Thyroid gland (tissue), 4 donors: Measurements from ENCODE around the gene SP1. TPM values are rescaled to one million over a fixed set of nuclear protein-coding genes. Genes with fewer than 3 reads are reported as not detected.
"Not testable (repeated sequence)": the region's sequence is repeated elsewhere in the genome, so short reads cannot be mapped to it uniquely, and the experiment has no call there.

Experiments
- DNase-seq, 2 donors: peaks; one replicate each; pipeline ENCODE4 v3.0.0-alpha.2; 2019
- H3K27ac ChIP-seq, 3 donors: fragments of 200-600 bp; sonication (generic); 1 replicate in 2 of 3; 2 replicates in 1 of 3; pipeline ENCODE4 v1.5.1; 2016 to 2019; ENCODE audit warnings: mild to moderate bottlenecking in 1 of 3, moderate library complexity in 1 of 3
- H3K27me3 ChIP-seq: fragments of 200-600 bp; sonication (generic); one replicate; pipeline ENCODE4 v1.5.1; 2019
- H3K36me3 ChIP-seq, 2 donors: fragments of 200-600 bp; sonication (generic); one replicate each; pipeline ENCODE4 v1.5.1; 2016 to 2019
- H3K4me1 ChIP-seq, 2 donors: fragments of 200-600 bp; sonication (generic); one replicate each; pipeline ENCODE4 v1.5.1; 2017 to 2019
- H3K4me3 ChIP-seq, 3 donors: fragments of 200-600 bp; sonication (generic); replicated peaks in 1 of 3; 1 replicate in 2 of 3; 2 replicates in 1 of 3; pipeline ENCODE4 v1.5.1; 2016; ENCODE audit warnings: mild to moderate bottlenecking in 1 of 3
- H3K9me3 ChIP-seq: fragments of 200-600 bp; sonication (generic); one replicate; pipeline ENCODE4 v1.5.1; 2017
- POLR2A ChIP-seq, 2 donors: fragments of 450-650 bp; IDR thresholded peaks; one replicate each; pipeline ENCODE4 v1.6.1; 2017; ENCODE audit warnings: antibody characterized with exemption in 2 of 2, mild to moderate bottlenecking in 2 of 2, moderate library complexity in 1 of 2
- WGBS, 2 donors: methylation state at CpG; one replicate each; pipeline ENCODE4 v1.1.5; 2017; 5-methylcytosine and 5-hydroxymethylcytosine counted together
- intact Hi-C: fragments of 100-400 bp; cut with DNase I; formaldehyde crosslinking; loops from one replicate; pipeline ENCODE4 v1.15.1; 2023
- total RNA-seq, 4 donors: library from RNA; depleted of rRNA; stranded (reverse); fragments of >200 nt; gene quantifications; one replicate each; pipeline ENCODE4 v1.2.3, GENCODE V29; 2016
- TF ChIP-seq, protein P1 (sequence below), 6 experiments: fragments of 200-600 bp in 3 of 6; fragments of 450-650 bp in 3 of 6; sonication (generic) in 3 of 6; IDR thresholded peaks; one replicate each; pipeline ENCODE4 v1.5.1; 2016 to 2019; ENCODE audit warnings: antibody characterized with exemption in 6 of 6, mild to moderate bottlenecking in 2 of 6, inconsistent platforms in 1 of 6, moderate library complexity in 1 of 6

Gene SP1
- total RNA-seq, 4 donors from 2014 or later: 55.9 to 73.1 (median 67.7) TPM

DNA sequence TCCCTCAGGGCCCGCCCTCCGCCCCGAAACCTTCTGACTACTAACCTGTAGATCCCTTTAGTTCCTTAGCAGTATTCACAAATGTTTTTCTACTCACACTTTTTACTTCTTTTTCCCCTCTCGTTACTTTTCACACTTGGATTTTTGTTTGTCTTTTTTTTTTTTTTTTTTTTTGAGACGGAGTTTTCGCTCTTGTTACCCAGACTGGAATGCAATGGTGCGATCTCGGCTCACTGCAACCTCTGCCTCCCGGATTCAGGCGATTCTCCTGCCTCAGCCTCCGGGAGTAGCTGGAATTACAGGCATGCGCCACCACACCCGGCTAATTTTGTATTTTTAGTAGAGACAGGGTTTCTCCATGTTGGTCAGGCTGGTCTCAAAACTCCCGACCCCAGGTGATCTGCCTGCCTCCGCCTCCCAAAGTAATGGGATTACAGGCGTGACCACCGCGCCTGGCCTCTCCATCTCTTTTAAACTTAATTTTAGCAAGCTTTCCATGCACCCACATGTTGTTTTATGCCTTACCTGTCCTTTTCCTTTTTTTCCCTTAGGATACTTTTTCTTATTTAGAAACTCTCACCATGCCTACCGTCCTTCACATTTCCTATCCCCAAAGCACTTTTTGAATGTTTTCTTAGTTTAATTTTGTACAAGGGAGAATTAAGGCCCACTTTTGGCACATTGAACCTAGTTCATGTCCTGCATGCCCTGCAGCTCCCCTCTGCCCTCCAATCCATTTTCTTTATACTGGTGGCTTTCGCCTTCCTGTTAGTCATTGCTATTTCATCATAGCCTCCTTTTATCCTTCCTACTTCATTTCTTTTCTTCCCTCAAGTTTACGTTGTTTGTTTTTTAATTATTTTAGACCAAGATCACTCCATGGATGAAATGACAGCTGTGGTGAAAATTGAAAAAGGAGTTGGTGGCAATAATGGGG, 1.1 kb downstream of the SP1 start:
- intact Hi-C loops: no loop called here
- Histone ChIP-seq H3K4me3 (peak overlapping the region in 2 of 3 donors; percentile 4 to 35), H3K27me3 (no peaks in the 10 kb centered on the region), H3K36me3 (peaks cover 28 to 29% of the 10 kb centered on the region in 2 donors), H3K9me3 (no peaks in the 10 kb centered on the region), H3K27ac (peak overlapping the region; percentile 48 to 84 (median 74)), H3K4me1 (peaks cover 38 to 57% of the 10 kb centered on the region in 2 donors)
- WGBS, 2 donors: 13 to 15% methylated on average over 21 of the region's 21 CpGs
- TF ChIP-seq, protein P1, sequence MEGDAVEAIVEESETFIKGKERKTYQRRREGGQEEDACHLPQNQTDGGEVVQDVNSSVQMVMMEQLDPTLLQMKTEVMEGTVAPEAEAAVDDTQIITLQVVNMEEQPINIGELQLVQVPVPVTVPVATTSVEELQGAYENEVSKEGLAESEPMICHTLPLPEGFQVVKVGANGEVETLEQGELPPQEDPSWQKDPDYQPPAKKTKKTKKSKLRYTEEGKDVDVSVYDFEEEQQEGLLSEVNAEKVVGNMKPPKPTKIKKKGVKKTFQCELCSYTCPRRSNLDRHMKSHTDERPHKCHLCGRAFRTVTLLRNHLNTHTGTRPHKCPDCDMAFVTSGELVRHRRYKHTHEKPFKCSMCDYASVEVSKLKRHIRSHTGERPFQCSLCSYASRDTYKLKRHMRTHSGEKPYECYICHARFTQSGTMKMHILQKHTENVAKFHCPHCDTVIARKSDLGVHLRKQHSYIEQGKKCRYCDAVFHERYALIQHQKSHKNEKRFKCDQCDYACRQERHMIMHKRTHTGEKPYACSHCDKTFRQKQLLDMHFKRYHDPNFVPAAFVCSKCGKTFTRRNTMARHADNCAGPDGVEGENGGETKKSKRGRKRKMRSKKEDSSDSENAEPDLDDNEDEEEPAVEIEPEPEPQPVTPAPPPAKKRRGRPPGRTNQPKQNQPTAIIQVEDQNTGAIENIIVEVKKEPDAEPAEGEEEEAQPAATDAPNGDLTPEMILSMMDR (IDR thresholded peaks at IDR 0.05): no peak
- TF ChIP-seq POLR2A (IDR thresholded peaks at IDR 0.05): no peak
- DNase-seq: no peak

DNA sequence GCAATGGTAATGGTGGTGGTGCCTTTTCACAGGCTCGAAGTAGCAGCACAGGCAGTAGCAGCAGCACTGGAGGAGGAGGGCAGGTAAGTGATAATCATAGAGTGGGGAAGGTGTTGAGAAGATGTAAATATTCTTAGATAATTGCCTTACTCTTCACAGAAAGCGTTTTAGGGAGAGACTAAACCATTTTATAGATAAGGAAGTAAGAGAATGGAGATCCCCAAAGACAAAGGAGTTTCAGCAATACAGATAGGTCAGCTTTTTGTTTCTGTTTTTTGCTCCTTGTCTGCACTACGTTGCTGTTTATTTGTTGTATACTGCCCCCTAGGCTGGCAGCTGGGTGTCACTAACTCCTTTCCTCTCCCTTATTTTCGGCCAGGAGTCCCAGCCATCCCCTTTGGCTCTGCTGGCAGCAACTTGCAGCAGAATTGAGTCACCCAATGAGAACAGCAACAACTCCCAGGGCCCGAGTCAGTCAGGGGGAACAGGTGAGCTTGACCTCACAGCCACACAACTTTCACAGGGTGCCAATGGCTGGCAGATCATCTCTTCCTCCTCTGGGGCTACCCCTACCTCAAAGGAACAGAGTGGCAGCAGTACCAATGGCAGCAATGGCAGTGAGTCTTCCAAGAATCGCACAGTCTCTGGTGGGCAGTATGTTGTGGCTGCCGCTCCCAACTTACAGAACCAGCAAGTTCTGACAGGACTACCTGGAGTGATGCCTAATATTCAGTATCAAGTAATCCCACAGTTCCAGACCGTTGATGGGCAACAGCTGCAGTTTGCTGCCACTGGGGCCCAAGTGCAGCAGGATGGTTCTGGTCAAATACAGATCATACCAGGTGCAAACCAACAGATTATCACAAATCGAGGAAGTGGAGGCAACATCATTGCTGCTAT, 2.0 kb downstream of the SP1 start:
- no peak for TF ChIP-seq POLR2A (IDR thresholded peaks at IDR 0.05)
- TF ChIP-seq, protein P1 (IDR thresholded peaks at IDR 0.05): peak in 5 of 6 experiments; percentile 9 to 41 (median 32)
- H3K4me1 ChIP-seq: peaks cover 43 to 59% of the 10 kb centered on the region in 2 donors
- intact Hi-C loops: no loop called here
- no peak overlapping the region for H3K4me3 ChIP-seq
- DNase-seq: peak; percentile 76 to 77
- no peaks in the 10 kb centered on the region for H3K9me3 ChIP-seq
- H3K27ac ChIP-seq: peak overlapping the region; percentile 48 to 84 (median 74)
- no peaks in the 10 kb centered on the region for H3K27me3 ChIP-seq
- peaks cover 28 to 29% of the 10 kb centered on the region in 2 donors for H3K36me3 ChIP-seq
- 38 to 44% methylated on average over 7 to 8 of the region's 9 CpGs for WGBS, 2 donors

DNA sequence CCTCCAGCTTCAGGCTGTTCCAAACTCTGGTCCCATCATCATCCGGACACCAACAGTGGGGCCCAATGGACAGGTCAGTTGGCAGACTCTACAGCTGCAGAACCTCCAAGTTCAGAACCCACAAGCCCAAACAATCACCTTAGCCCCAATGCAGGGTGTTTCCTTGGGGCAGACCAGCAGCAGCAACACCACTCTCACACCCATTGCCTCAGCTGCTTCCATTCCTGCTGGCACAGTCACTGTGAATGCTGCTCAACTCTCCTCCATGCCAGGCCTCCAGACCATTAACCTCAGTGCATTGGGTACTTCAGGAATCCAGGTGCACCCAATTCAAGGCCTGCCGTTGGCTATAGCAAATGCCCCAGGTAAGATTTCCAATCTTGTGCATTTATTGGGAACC, 3.3 kb downstream of the SP1 start:
- TF ChIP-seq POLR2A (IDR thresholded peaks at IDR 0.05): no peak
- TF ChIP-seq, protein P1 (IDR thresholded peaks at IDR 0.05): no peak
- 63 to 77% methylated on average over 1 to 2 of the region's 2 CpGs for whole genome bisulfite sequencing, 2 donors
- H3K9me3 ChIP-seq: no peaks in the 10 kb centered on the region
- H3K4me1 ChIP-seq: peaks cover 44 to 72% of the 10 kb centered on the region in 2 donors
- no peak for DNase-seq
- H3K36me3 ChIP-seq: peaks cover 28 to 29% of the 10 kb centered on the region in 2 donors
- peak overlapping the region in 1 of 3 donors; percentile 8 for H3K4me3 ChIP-seq
- H3K27ac ChIP-seq: no peak overlapping the region
- intact Hi-C loops: no loop called here
- H3K27me3 ChIP-seq: no peaks in the 10 kb centered on the region

DNA sequence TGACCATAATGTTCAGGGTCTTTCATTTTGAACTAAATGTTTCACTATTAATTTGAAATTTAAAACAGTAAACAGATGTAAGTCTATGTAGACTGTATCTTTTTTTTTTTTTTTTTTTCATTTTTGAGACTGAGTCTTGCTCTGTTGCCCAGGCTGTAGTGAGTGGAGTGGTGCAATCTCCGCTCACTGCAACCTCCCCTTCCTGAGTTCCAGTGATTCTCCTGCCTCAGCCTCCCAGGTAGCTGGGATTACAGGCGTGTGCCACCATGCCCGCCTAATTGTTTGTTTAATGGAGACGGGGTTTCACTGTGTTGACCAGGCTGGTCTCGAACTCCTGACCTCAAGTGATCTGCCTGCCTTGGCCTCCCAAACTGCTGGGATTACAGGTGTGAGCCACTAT, 6.4 kb downstream of the SP1 start:
- H3K4me3 ChIP-seq, H3K9me3 ChIP-seq, intact Hi-C loops, DNase-seq, H3K27ac ChIP-seq, H3K27me3 ChIP-seq: not testable (repeated sequence)
- WGBS, 2 donors: 91 to 96% methylated on average over 5 of the region's 5 CpGs
- Histone ChIP-seq H3K36me3 (peaks cover 28 to 29% of the 10 kb centered on the region in 2 donors), H3K4me1 (peaks cover 55 to 84% of the 10 kb centered on the region in 2 donors)

DNA sequence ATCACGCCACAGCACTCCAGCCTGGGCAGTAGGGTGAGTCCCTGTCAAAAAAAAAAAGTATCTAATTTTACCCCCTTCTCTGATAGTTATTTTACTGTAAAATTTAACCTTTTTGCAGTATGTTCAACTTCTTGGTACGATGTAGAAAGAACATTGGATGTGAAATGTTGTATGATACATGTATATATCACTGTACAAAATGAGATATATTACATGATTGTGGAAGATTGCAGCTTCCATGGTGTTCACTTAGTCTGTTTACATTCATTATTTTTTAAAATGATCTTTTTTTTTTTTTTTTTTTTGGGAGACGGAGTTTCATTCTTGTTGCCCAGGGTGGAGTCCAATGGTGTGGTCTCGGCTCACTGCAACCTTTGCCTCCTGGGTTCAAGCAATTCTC, 9.0 kb downstream of the SP1 start:
- no peaks in the 10 kb centered on the region for H3K27me3 ChIP-seq
- DNase-seq: no peak
- intact Hi-C loops: no loop called here
- peaks cover 11 to 12% of the 10 kb centered on the region in 2 donors for H3K36me3 ChIP-seq
- TF ChIP-seq, protein P1 (IDR thresholded peaks at IDR 0.05): no peak
- H3K4me1 ChIP-seq: peaks cover 33 to 65% of the 10 kb centered on the region in 2 donors
- no peak overlapping the region for H3K4me3 ChIP-seq
- H3K9me3 ChIP-seq: no peaks in the 10 kb centered on the region
- H3K27ac ChIP-seq: no peak overlapping the region
- 98 to 99% methylated on average over 4 of the region's 4 CpGs for WGBS, 2 donors
